K562 (cell line): ENCODE results near the gene DCUN1D2. TPM values are rescaled to one million over a fixed set of nuclear protein-coding genes. Genes with fewer than 3 reads are reported as not detected.

Experiments used
- ATF7 ChIP-seq: fragments of 450-650 bp; IDR thresholded peaks from 2 replicates; pipeline ENCODE4 v1.7.1; 2014; ENCODE audit warnings: mild to moderate bottlenecking, moderate library complexity
- HLTF ChIP-seq: fragments of 450-650 bp; IDR thresholded peaks from 2 replicates; pipeline ENCODE4 v1.6.1; 2016
- PKNOX1 ChIP-seq: fragments of 450-650 bp; IDR thresholded peaks from 2 replicates; pipeline ENCODE4 v1.6.1; 2016
- SAFB ChIP-seq: fragments of 200-400 bp; formaldehyde crosslinking; IDR thresholded peaks from 2 replicates; pipeline ENCODE4 v1.6.1; 2017; ENCODE audit warnings: low read depth, low read length, borderline replicate concordance
- SMARCA4 ChIP-seq: fragments of 450-650 bp; IDR thresholded peaks from 2 replicates; pipeline ENCODE4 v1.6.1; 2016
- polyA plus RNA-seq, 8 experiments: library from polyadenylated mRNA; depleted of rRNA in 4 of 8; stranded (reverse) in 5 of 8; unstranded in 3 of 8; fragments of >200 nt; fragmentation: Nextera tagmentation in 2 of 8; fragmentation: Illumina TruSeq in 1 of 8; extraction: Ambion mirVana in 2 of 8; extraction: Trizol in 1 of 8; gene quantifications; 2 replicates each; pipeline versions ENCODE4 v1.2.1 to v1.2.3, GENCODE V29; 2011 to 2014; ENCODE audit warnings: inconsistent platforms in 1 of 8, missing spikeins in 1 of 8
- total RNA-seq, 7 experiments: library from RNA; depleted of rRNA in 6 of 7; stranded (reverse); fragments of >200 nt in 6 of 7; fragmentation: Illumina TruSeq in 2 of 7; extraction: Trizol in 2 of 7; gene quantifications; 2 replicates each; pipeline versions ENCODE4 v1.2.1 to v1.2.3, GENCODE V29; 2011 to 2021; ENCODE audit warnings: low replicate concordance in 1 of 7
- TF ChIP-seq, protein P1 (sequence below): fragments of 450-650 bp; formaldehyde crosslinking; IDR thresholded peaks from 2 replicates; pipeline ENCODE4 v1.4.0; 2022; ENCODE audit warnings: missing genetic modification characterization
- TF ChIP-seq, protein P2 (sequence below): fragments of 450-650 bp; IDR thresholded peaks from 2 replicates; pipeline ENCODE4 v1.6.1; 2016; ENCODE audit warnings: missing biosample characterization, missing genetic modification characterization

Gene DCUN1D2
- total and polyA plus RNA-seq, 9 of the 15 experiments (the other 6 are each of a cell fraction or from before 2014, with no cell fraction given), result 2.1 to 16.8 (median 11.1) TPM

DNA sequence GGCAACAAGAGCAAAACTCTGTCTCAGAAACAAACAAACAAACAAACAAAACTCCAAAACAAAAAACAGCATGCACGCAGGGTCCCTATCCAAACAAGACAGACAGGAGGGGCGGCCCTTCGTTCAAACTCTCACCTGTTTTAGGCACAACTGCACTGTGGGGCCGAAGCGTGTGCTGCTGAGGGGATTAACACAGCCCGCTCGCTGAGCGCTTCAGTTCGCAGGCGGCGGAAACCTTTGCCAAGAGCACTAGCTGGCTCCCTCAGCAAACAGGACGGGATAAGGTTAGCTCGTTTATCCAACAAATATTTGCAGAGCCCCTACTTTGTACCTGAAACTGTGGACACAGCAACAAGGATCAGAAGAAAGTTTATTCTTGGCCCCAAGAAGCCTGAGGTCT lies 35.6 kb downstream of the DCUN1D2 start (continued):
- TF ChIP-seq, protein P1, sequence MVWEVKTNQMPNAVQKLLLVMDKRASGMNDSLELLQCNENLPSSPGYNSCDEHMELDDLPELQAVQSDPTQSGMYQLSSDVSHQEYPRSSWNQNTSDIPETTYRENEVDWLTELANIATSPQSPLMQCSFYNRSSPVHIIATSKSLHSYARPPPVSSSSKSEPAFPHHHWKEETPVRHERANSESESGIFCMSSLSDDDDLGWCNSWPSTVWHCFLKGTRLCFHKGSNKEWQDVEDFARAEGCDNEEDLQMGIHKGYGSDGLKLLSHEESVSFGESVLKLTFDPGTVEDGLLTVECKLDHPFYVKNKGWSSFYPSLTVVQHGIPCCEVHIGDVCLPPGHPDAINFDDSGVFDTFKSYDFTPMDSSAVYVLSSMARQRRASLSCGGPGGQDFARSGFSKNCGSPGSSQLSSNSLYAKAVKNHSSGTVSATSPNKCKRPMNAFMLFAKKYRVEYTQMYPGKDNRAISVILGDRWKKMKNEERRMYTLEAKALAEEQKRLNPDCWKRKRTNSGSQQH (CRISPR knock-in tag), result no peak
- TF ChIP-seq ATF7, result no peak
- TF ChIP-seq, protein P2, sequence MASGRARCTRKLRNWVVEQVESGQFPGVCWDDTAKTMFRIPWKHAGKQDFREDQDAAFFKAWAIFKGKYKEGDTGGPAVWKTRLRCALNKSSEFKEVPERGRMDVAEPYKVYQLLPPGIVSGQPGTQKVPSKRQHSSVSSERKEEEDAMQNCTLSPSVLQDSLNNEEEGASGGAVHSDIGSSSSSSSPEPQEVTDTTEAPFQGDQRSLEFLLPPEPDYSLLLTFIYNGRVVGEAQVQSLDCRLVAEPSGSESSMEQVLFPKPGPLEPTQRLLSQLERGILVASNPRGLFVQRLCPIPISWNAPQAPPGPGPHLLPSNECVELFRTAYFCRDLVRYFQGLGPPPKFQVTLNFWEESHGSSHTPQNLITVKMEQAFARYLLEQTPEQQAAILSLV, result no peak
- TF ChIP-seq HLTF, result no peak
- TF ChIP-seq PKNOX1, result no peak
- no peak for TF ChIP-seq SAFB
- TF ChIP-seq SMARCA4, result no peak
